HepG2 (cell line): ENCODE results near the gene IQGAP2. TPM values are rescaled to one million over a fixed set of nuclear protein-coding genes. Genes with fewer than 3 reads are reported as not detected.

ENCODE experiments used
- BORCS8-MEF2B ChIP-seq: sonication (generic); formaldehyde crosslinking; IDR thresholded peaks from 2 replicates; pipeline ENCODE4 v1.8.0; 2022; ENCODE audit warnings: mild to moderate bottlenecking, missing genetic modification reagents
- CC2D1A ChIP-seq: sonication (generic); formaldehyde crosslinking; IDR thresholded peaks from 2 replicates; pipeline ENCODE4 v1.8.1; 2023; ENCODE audit warnings: mild to moderate bottlenecking, missing genetic modification reagents
- DBP ChIP-seq: sonication (generic); formaldehyde crosslinking; IDR thresholded peaks from 2 replicates; pipeline ENCODE4 v1.4.0; 2020; ENCODE audit warnings: missing genetic modification reagents; ENCODE audit errors: not compliant biosample characterization
- ESRRA ChIP-seq: sonication (generic); formaldehyde crosslinking; IDR thresholded peaks from 2 replicates; pipeline ENCODE4 v1.5.1; 2020; ENCODE audit warnings: mild to moderate bottlenecking, low read depth, missing genetic modification reagents
- FIP1L1 ChIP-seq: fragments of 200-400 bp; formaldehyde crosslinking; IDR thresholded peaks from 2 replicates; pipeline ENCODE4 v1.6.1; 2018; ENCODE audit warnings: low read depth, mild to moderate bottlenecking, low read length, moderate library complexity, borderline replicate concordance; ENCODE audit not compliant: insufficient read depth
- HOMEZ ChIP-seq: IDR thresholded peaks from 2 replicates; pipeline ENCODE4 v1.6.1; 2016; ENCODE audit warnings: low read depth
- LCORL ChIP-seq, 2 experiments: fragments of 450-650 bp in 1 of 2; sonication (generic) in 1 of 2; formaldehyde crosslinking in 1 of 2; IDR thresholded peaks; 2 replicates each; pipeline versions ENCODE4 v1.5.0 to v1.6.1; 2017 to 2020; ENCODE audit warnings: antibody characterized with exemption in 1 of 2, missing genetic modification reagents in 1 of 2
- PHF20 ChIP-seq: sonication (generic); formaldehyde crosslinking; IDR thresholded peaks from 2 replicates; pipeline ENCODE4 v1.5.0; 2020; ENCODE audit warnings: mild to moderate bottlenecking, missing genetic modification reagents
- SMAD1 ChIP-seq: sonication (generic); formaldehyde crosslinking; IDR thresholded peaks from 2 replicates; pipeline ENCODE4 v1.4.0; 2020; ENCODE audit warnings: missing genetic modification reagents, low read depth, mild to moderate bottlenecking, borderline replicate concordance
- SMC3 ChIP-seq: IDR thresholded peaks from 2 replicates; pipeline ENCODE4 v1.6.1; 2011; ENCODE audit warnings: low read length, improper control_type of control experiment
- SNAPC2 ChIP-seq: sonication (generic); formaldehyde crosslinking; IDR thresholded peaks from 2 replicates; pipeline ENCODE4 v1.8.1; 2022; ENCODE audit warnings: mild to moderate bottlenecking, missing genetic modification reagents
- SP5 ChIP-seq: IDR thresholded peaks from 2 replicates; pipeline ENCODE4 v1.6.1; 2016; ENCODE audit warnings: low read depth, borderline replicate concordance
- TGIF2 ChIP-seq: IDR thresholded peaks from 2 replicates; pipeline ENCODE4 v1.6.1; 2016; ENCODE audit warnings: control low read depth, missing compliant biosample characterization
- ZBTB46 ChIP-seq: sonication (generic); formaldehyde crosslinking; IDR thresholded peaks from 2 replicates; pipeline ENCODE4 v1.4.0; 2020; ENCODE audit warnings: mild to moderate bottlenecking, missing genetic modification reagents, borderline replicate concordance
- ZFYVE20 ChIP-seq: sonication (generic); formaldehyde crosslinking; IDR thresholded peaks from 2 replicates; pipeline ENCODE4 v1.8.0; 2023; ENCODE audit warnings: low read depth, mild to moderate bottlenecking, moderate library complexity, missing genetic modification reagents, borderline replicate concordance
- ZHX1 ChIP-seq: sonication (generic); formaldehyde crosslinking; IDR thresholded peaks from 2 replicates; pipeline ENCODE4 v1.8.1; 2022; ENCODE audit warnings: low read depth, mild to moderate bottlenecking, missing genetic modification reagents
- ZNF230 ChIP-seq: sonication (generic); formaldehyde crosslinking; IDR thresholded peaks from 2 replicates; pipeline ENCODE4 v1.4.0; 2020; ENCODE audit warnings: mild to moderate bottlenecking, missing genetic modification reagents
- ZNF260 ChIP-seq: sonication (generic); formaldehyde crosslinking; IDR thresholded peaks from 2 replicates; pipeline ENCODE4 v1.4.0; 2020; ENCODE audit warnings: missing genetic modification reagents, low read depth, mild to moderate bottlenecking, borderline replicate concordance
- ZNF337 ChIP-seq: sonication (generic); formaldehyde crosslinking; IDR thresholded peaks from 2 replicates; pipeline ENCODE4 v1.5.1; 2020; ENCODE audit warnings: missing genetic modification reagents, low read depth, mild to moderate bottlenecking, borderline replicate concordance
- ZNF530 ChIP-seq: sonication (generic); formaldehyde crosslinking; IDR thresholded peaks from 2 replicates; pipeline ENCODE4 v1.5.0; 2020; ENCODE audit warnings: low read depth, mild to moderate bottlenecking, missing genetic modification reagents
- ZNF784 ChIP-seq: sonication (generic); formaldehyde crosslinking; IDR thresholded peaks from 2 replicates; pipeline ENCODE4 v1.5.1; 2020; ENCODE audit warnings: missing genetic modification reagents, mild to moderate bottlenecking, borderline replicate concordance
- polyA plus RNA-seq, 8 experiments: library from polyadenylated mRNA; depleted of rRNA in 3 of 8; stranded (reverse) in 7 of 8; unstranded in 1 of 8; fragments of >200 nt; fragmentation: Illumina TruSeq in 4 of 8; extraction: Trizol in 4 of 8; gene quantifications; 2 replicates each; pipeline versions ENCODE4 v1.2.1 to v1.2.3, GENCODE V29; 2011 to 2016; ENCODE audit warnings: low read depth in 4 of 8, missing spikeins in 1 of 8, mixed read lengths in 1 of 8; ENCODE audit not compliant: insufficient read depth in 1 of 8
- total RNA-seq, 5 experiments: library from RNA; depleted of rRNA; stranded (reverse); fragments of >200 nt; fragmentation: Illumina TruSeq; extraction: Trizol; gene quantifications; 2 replicates each; pipeline ENCODE4 v1.2.3, GENCODE V29; 2016; ENCODE audit warnings: low read depth in 1 of 5

Gene IQGAP2
- total and polyA plus RNA-seq, 2 of the 13 experiments (the other 11 are each of a cell fraction or from before 2014, with no cell fraction given) = 35.2 to 83.3 TPM

GRCh38 chr5:76715736-76716455 is 312.8 kb downstream of the IQGAP2 start, which contains the start of gene F2R (continued):
- TF ChIP-seq LCORL (IDR thresholded peaks at IDR 0.05) (no peak), LCORL (CRISPR knock-in tag; IDR thresholded peaks at IDR 0.05) (0 out of 2 replicates have a peak, but pooled peaks have one; percentile 45), ZNF230 (CRISPR knock-in tag) (0 out of 2 replicates have a peak, but pooled peaks have one; percentile 38), TGIF2 (CRISPR knock-in tag) (no peak), SP5 (CRISPR knock-in tag) (0 out of 2 replicates have a peak, but pooled peaks have one; percentile 25), BORCS8-MEF2B (CRISPR knock-in tag) (peak; percentile 45; the same call in 1 of the 2 replicates), ZBTB46 (CRISPR knock-in tag) (0 out of 2 replicates have a peak, but pooled peaks have one; percentile 37), ZNF337 (CRISPR knock-in tag) (no peak), SMAD1 (no peak), ZHX1 (CRISPR knock-in tag) (no peak), SMC3 (no peak), ZNF530 (CRISPR knock-in tag) (no peak), ESRRA (no peak), ZFYVE20 (CRISPR knock-in tag) (no peak), HOMEZ (CRISPR knock-in tag) (no peak), DBP (CRISPR knock-in tag) (no peak), ZNF784 (peak; percentile 69; the same call in 1 of the 2 replicates), FIP1L1 (no peak), SNAPC2 (CRISPR knock-in tag) (0 out of 2 replicates have a peak, but pooled peaks have one; percentile 35), PHF20 (no peak), ZNF260 (CRISPR knock-in tag) (no peak), CC2D1A (no peak)
